Measurements from ENCODE around the gene IRF3. TPM values are rescaled to one million over a fixed set of nuclear protein-coding genes. Genes with fewer than 3 reads are reported as not detected.

Gene IRF3
- total and polyA plus RNA-seq, 10 of the 15 experiments (the other 5 are each of a cell fraction or from before 2014, with no cell fraction given): 5.5 to 110 (median 63.4) TPM

GRCh38 chr19:49700563-49700962 lies 34.9 kb upstream of the IRF3 start (continued):
- TF ChIP-seq, protein P1, sequence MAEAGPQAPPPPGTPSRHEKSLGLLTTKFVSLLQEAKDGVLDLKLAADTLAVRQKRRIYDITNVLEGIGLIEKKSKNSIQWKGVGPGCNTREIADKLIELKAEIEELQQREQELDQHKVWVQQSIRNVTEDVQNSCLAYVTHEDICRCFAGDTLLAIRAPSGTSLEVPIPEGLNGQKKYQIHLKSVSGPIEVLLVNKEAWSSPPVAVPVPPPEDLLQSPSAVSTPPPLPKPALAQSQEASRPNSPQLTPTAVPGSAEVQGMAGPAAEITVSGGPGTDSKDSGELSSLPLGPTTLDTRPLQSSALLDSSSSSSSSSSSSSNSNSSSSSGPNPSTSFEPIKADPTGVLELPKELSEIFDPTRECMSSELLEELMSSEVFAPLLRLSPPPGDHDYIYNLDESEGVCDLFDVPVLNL (IDR thresholded peaks at IDR 0.05; ENCODE audit: low read depth, low read length): no peak
- TF ChIP-seq NFXL1 (IDR thresholded peaks at IDR 0.05; ENCODE audit: borderline replicate concordance): no peak

- Histone ChIP-seq H3K79me2 (ENCODE audit: control insufficient read depth, insufficient read depth, low read length) (no peaks in the 10 kb centered on the region), H3K4me2 (ENCODE audit: control insufficient read depth, insufficient read depth) (no peak overlapping the region), H3K4me3 (no peak overlapping the region), H3K27ac (ENCODE audit: control insufficient read depth, insufficient read depth) (no peak overlapping the region), H4K20me1 (ENCODE audit: control insufficient read depth, insufficient read depth) (no peaks in the 10 kb centered on the region), H3K4me1 (ENCODE audit: control insufficient read depth, insufficient read depth, low read length) (no peaks in the 10 kb centered on the region), H3K9ac (ENCODE audit: control insufficient read depth, insufficient read depth, low read length) (no peak overlapping the region), H3K27me3 (replicated peaks in 1 of 2; ENCODE audit: control insufficient read depth in 2 of 2, insufficient read depth in 2 of 2, low read length in 1 of 2) (no peaks in the 10 kb centered on the region), H2AFZ (ENCODE audit: control insufficient read depth, low read depth, low read length) (no peak overlapping the region), H3K36me3 (ENCODE audit: control insufficient read depth in 2 of 2, insufficient read depth in 2 of 2, low read length in 1 of 2) (no peaks in the 10 kb centered on the region), H3K9me3 (replicated peaks; ENCODE audit: control insufficient read depth, insufficient read depth, low read length) (no peaks in the 10 kb centered on the region)
- CTCF ChIA-PET: interaction anchor here (1.0 kb wide), 1 partner anchor 19 kb away, joined by 4 read pairs; no protein-coding TSS in a partner anchor
- SMC1A ChIA-PET (ENCODE audit: uncharacterized antibody, unreplicated experiment): interaction anchor here (0.5 kb wide), 1 partner anchor 190 kb away, joined by 3 read pairs; no protein-coding TSS in a partner anchor
- WGBS (ENCODE audit: insufficient coverage, insufficient replicate concordance, low lambda C conversion rate, missing lambda C conversion rate): 65% methylated on average over 5 of the region's 5 CpGs
- RAD21 ChIA-PET (ENCODE audit: unreplicated experiment): no interaction called here
- DNase-seq (ENCODE audit: low read depth, low spot score): no peak
- intact Hi-C loops (cut with micrococcal nuclease; ENCODE audit: unreplicated experiment) (no loop called here), in situ Hi-C loops (cut with MboI) (no loop called here)
- no peak for ATAC-seq
- POLR2A ChIA-PET: no interaction called here
- BruUV-seq (replicated peaks): no TSS peak
- TF ChIP-seq YBX1 (IDR thresholded peaks at IDR 0.05): no peak
- TF ChIP-seq IKZF1 (conservative IDR thresholded peaks at IDR 0.05): no peak
- no peak for TF ChIP-seq ZBTB33 (IDR thresholded peaks at IDR 0.05)
- no peak for TF ChIP-seq NBN (IDR thresholded peaks at IDR 0.05)
- TF ChIP-seq, protein P2, sequence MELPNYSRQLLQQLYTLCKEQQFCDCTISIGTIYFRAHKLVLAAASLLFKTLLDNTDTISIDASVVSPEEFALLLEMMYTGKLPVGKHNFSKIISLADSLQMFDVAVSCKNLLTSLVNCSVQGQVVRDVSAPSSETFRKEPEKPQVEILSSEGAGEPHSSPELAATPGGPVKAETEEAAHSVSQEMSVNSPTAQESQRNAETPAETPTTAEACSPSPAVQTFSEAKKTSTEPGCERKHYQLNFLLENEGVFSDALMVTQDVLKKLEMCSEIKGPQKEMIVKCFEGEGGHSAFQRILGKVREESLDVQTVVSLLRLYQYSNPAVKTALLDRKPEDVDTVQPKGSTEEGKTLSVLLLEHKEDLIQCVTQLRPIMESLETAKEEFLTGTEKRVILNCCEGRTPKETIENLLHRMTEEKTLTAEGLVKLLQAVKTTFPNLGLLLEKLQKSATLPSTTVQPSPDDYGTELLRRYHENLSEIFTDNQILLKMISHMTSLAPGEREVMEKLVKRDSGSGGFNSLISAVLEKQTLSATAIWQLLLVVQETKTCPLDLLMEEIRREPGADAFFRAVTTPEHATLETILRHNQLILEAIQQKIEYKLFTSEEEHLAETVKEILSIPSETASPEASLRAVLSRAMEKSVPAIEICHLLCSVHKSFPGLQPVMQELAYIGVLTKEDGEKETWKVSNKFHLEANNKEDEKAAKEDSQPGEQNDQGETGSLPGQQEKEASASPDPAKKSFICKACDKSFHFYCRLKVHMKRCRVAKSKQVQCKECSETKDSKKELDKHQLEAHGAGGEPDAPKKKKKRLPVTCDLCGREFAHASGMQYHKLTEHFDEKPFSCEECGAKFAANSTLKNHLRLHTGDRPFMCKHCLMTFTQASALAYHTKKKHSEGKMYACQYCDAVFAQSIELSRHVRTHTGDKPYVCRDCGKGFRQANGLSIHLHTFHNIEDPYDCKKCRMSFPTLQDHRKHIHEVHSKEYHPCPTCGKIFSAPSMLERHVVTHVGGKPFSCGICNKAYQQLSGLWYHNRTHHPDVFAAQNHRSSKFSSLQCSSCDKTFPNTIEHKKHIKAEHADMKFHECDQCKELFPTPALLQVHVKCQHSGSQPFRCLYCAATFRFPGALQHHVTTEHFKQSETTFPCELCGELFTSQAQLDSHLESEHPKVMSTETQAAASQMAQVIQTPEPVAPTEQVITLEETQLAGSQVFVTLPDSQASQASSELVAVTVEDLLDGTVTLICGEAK (IDR thresholded peaks at IDR 0.05; ENCODE audit: borderline replicate concordance): no peak
- TF ChIP-seq WRNIP1 (IDR thresholded peaks at IDR 0.05; ENCODE audit: borderline replicate concordance, low read depth, low read length): no peak
- no peak for TF ChIP-seq FOXM1 (IDR thresholded peaks at IDR 0.05; ENCODE audit: low read depth, low read length)
- no peak for TF ChIP-seq BCL11A (IDR thresholded peaks at IDR 0.05; ENCODE audit: low read depth, low read length)
- no peak for TF ChIP-seq SRF (IDR thresholded peaks at IDR 0.05; ENCODE audit: low read depth in 2 of 2, low read length in 2 of 2)
- no peak for FAIRE-seq
Observed at GRCh38 chr19:49699364-49699763, 33.7 kb upstream of the IRF3 start.
